H9 (cell line): ENCODE results near the gene PEPD. TPM values are rescaled to one million over a fixed set of nuclear protein-coding genes. Genes with fewer than 3 reads are reported as not detected.

Experiments
- DNase-seq: peaks from one replicate; pipeline ENCODE4 v3.0.0-alpha.2; 2017
- H2AFZ ChIP-seq: one replicate; pipeline ENCODE4 v1.6.1; 2013; ENCODE audit warnings: mild to moderate bottlenecking, low read length, control low read depth, moderate library complexity
- H2AK5ac ChIP-seq: 2 replicates; pipeline ENCODE4 v1.6.1; 2013; ENCODE audit warnings: low read length, control low read depth, mixed read lengths; ENCODE audit not compliant: insufficient read length
- H2BK120ac ChIP-seq: one replicate; pipeline ENCODE4 v1.6.1; 2013; ENCODE audit warnings: low read depth, mild to moderate bottlenecking, low read length, control low read depth, inconsistent platforms; ENCODE audit not compliant: poor library complexity, severe bottlenecking
- H2BK12ac ChIP-seq: 2 replicates; pipeline ENCODE4 v1.6.1; 2013; ENCODE audit warnings: low read length, control low read depth, mixed read lengths, low read depth; ENCODE audit not compliant: insufficient read length
- H2BK15ac ChIP-seq: 2 replicates; pipeline ENCODE4 v1.6.1; 2013; ENCODE audit warnings: low read depth, low read length, control low read depth
- H2BK20ac ChIP-seq: one replicate; pipeline ENCODE4 v1.6.1; 2013; ENCODE audit warnings: low read depth, mild to moderate bottlenecking, low read length, control low read depth, inconsistent platforms; ENCODE audit not compliant: poor library complexity, severe bottlenecking
- H2BK5ac ChIP-seq: 2 replicates; pipeline ENCODE4 v1.6.1; 2013; ENCODE audit warnings: low read length, control low read depth, mixed read lengths; ENCODE audit not compliant: insufficient read length
- H3K14ac ChIP-seq: 2 replicates; pipeline ENCODE4 v1.6.1; 2013; ENCODE audit warnings: low read length, control low read depth; ENCODE audit not compliant: insufficient read depth
- H3K18ac ChIP-seq: 2 replicates; pipeline ENCODE4 v1.6.1; 2013; ENCODE audit warnings: low read depth, mild to moderate bottlenecking, mixed read lengths, low read length, control low read depth; ENCODE audit not compliant: insufficient read length
- H3K23ac ChIP-seq: 2 replicates; pipeline ENCODE4 v1.6.1; 2013; ENCODE audit warnings: low read length, control low read depth, mixed read lengths, low read depth; ENCODE audit not compliant: insufficient read length
- H3K23me2 ChIP-seq: 2 replicates; pipeline ENCODE4 v1.6.1; 2013; ENCODE audit warnings: low read depth, mild to moderate bottlenecking, mixed read lengths, low read length, control low read depth; ENCODE audit not compliant: insufficient read length, poor library complexity, severe bottlenecking
- H3K27ac ChIP-seq: 2 replicates; pipeline ENCODE4 v1.5.1; 2013; ENCODE audit warnings: low read length, control low read depth, mixed read lengths, low read depth; ENCODE audit not compliant: insufficient read length
- H3K27me3 ChIP-seq: 2 replicates; pipeline ENCODE4 v1.6.1; 2013; ENCODE audit warnings: low read length, control low read depth, inconsistent platforms; ENCODE audit not compliant: insufficient read depth
- H3K4ac ChIP-seq: 2 replicates; pipeline ENCODE4 v1.6.1; 2013; ENCODE audit warnings: low read depth, mild to moderate bottlenecking, control low read depth, inconsistent platforms, low read length, moderate library complexity
- H3K4me1 ChIP-seq: 2 replicates; pipeline ENCODE4 v1.6.1; 2013; ENCODE audit warnings: low read length, control low read depth, inconsistent platforms; ENCODE audit not compliant: insufficient read depth
- H3K4me2 ChIP-seq: 2 replicates; pipeline ENCODE4 v1.6.1; 2013; ENCODE audit warnings: low read length, control low read depth, mixed read lengths; ENCODE audit not compliant: insufficient read length, insufficient read depth
- H3K56ac ChIP-seq: 2 replicates; pipeline ENCODE4 v1.6.1; 2013; ENCODE audit warnings: low read depth, mild to moderate bottlenecking, mixed read lengths, low read length, control low read depth; ENCODE audit not compliant: insufficient read length
- H3K79me1 ChIP-seq: 2 replicates; pipeline ENCODE4 v1.6.1; 2013; ENCODE audit warnings: low read depth, mild to moderate bottlenecking, moderate library complexity, low read length, control low read depth, inconsistent platforms; ENCODE audit not compliant: insufficient read depth, poor library complexity, severe bottlenecking
- H3K79me2 ChIP-seq: 2 replicates; pipeline ENCODE4 v1.6.1; 2013; ENCODE audit warnings: low read length, control low read depth, inconsistent platforms; ENCODE audit not compliant: insufficient read depth
- H3K9ac ChIP-seq: 2 replicates; pipeline ENCODE4 v1.6.1; 2013; ENCODE audit warnings: low read length, control low read depth, mixed read lengths; ENCODE audit not compliant: insufficient read length; ENCODE audit errors: extremely low read depth
- H3K9me3 ChIP-seq: one replicate; pipeline ENCODE4 v1.6.1; 2013; ENCODE audit warnings: low read depth, low read length, inconsistent platforms; ENCODE audit not compliant: control insufficient read depth
- H3T11ph ChIP-seq: one replicate; pipeline ENCODE4 v1.6.1; 2013; ENCODE audit warnings: mild to moderate bottlenecking, low read length, control low read depth, inconsistent platforms
- H4K20me1 ChIP-seq: one replicate; pipeline ENCODE4 v1.6.1; 2013; ENCODE audit not compliant: control insufficient read depth, insufficient read length, insufficient read depth
- H4K5ac ChIP-seq: 2 replicates; pipeline ENCODE4 v1.6.1; 2013; ENCODE audit warnings: low read depth, mild to moderate bottlenecking, mixed read lengths, low read length, control low read depth; ENCODE audit not compliant: insufficient read length
- H4K8ac ChIP-seq: replicated peaks from 2 replicates; pipeline ENCODE4 v1.6.1; 2013; ENCODE audit warnings: low read length, control low read depth, mixed read lengths, low read depth; ENCODE audit not compliant: insufficient read length
- H4K91ac ChIP-seq: 2 replicates; pipeline ENCODE4 v1.6.1; 2013; ENCODE audit warnings: low read depth, mild to moderate bottlenecking, moderate library complexity, mixed read lengths, low read length, control low read depth; ENCODE audit not compliant: insufficient read length
- H3K27ac Mint-ChIP-seq, 3 experiments: 2 replicates in 2 of 3; 3 replicates in 1 of 3; pipeline ENCODE4 v1.8.0; 2020 to 2021; ENCODE audit warnings: mixed read lengths in 3 of 3, mild to moderate bottlenecking in 1 of 3, moderate library complexity in 1 of 3
- H3K27me3 Mint-ChIP-seq: 2 replicates; pipeline ENCODE4 v1.8.0; 2021; ENCODE audit warnings: low read depth, mild to moderate bottlenecking, moderate library complexity, mixed read lengths
- H3K36me3 Mint-ChIP-seq, 3 experiments: 2 replicates in 2 of 3; 3 replicates in 1 of 3; pipeline ENCODE4 v1.8.0; 2020 to 2021; ENCODE audit warnings: low read depth in 3 of 3, mixed read lengths in 3 of 3; ENCODE audit not compliant: insufficient read depth in 1 of 3
- H3K4me1 Mint-ChIP-seq, 2 experiments: 2 replicates each; pipeline ENCODE4 v1.8.0; 2020; ENCODE audit warnings: mixed read lengths in 2 of 2
- H3K4me3 Mint-ChIP-seq, 2 experiments: 2 replicates in 1 of 2; 3 replicates in 1 of 2; pipeline ENCODE4 v1.8.0; 2020 to 2021; ENCODE audit warnings: mild to moderate bottlenecking in 2 of 2, mixed read lengths in 2 of 2, moderate library complexity in 1 of 2
- H3K9me3 Mint-ChIP-seq, 2 experiments: 2 replicates in 1 of 2; 3 replicates in 1 of 2; pipeline ENCODE4 v1.8.0; 2020; ENCODE audit warnings: mild to moderate bottlenecking in 2 of 2, mixed read lengths in 2 of 2, moderate library complexity in 1 of 2
- CTCF ChIP-seq: fragments of 200-600 bp; sonication (generic); conservative IDR thresholded peaks from 3 replicates; pipeline ENCODE4 v1.8.0; 2021; ENCODE audit warnings: antibody characterized with exemption, mild to moderate bottlenecking
- WGBS: extraction: QIAGEN DNeasy Blood & Tissue Kit; methylation state at CpG from one replicate; pipeline ENCODE4 v1.1.7; 2013; ENCODE audit warnings: missing lambda C conversion rate, low lambda C conversion rate, mixed read lengths; ENCODE audit not compliant: insufficient read length; ENCODE audit errors: extremely low coverage; 5-methylcytosine and 5-hydroxymethylcytosine counted together
- total RNA-seq: library from RNA; stranded (reverse); gene quantifications from 2 replicates; pipeline ENCODE4 v1.2.1, GENCODE V29; 2021

Gene PEPD
- total RNA-seq, 1 experiment from 2014 or later: 52.8 TPM

- no peak overlapping the region for H3K27ac Mint-ChIP-seq
- H3K79me1 ChIP-seq: no peaks in the 10 kb centered on the region
- no peak overlapping the region for H3K18ac ChIP-seq
- DNase-seq: no peak
- H3K23me2 ChIP-seq: no peaks in the 10 kb centered on the region
- no peak overlapping the region for H3K27ac ChIP-seq
- no peak overlapping the region for H4K5ac ChIP-seq
- no peaks in the 10 kb centered on the region for H4K20me1 ChIP-seq
- H3K4me2 ChIP-seq: no peak overlapping the region
- peaks cover 0 to 5% of the 10 kb centered on the region in 2 experiments; a peak in 1 of 4 replicates for H3K4me1 Mint-ChIP-seq
- H3K9ac ChIP-seq: no peak overlapping the region
- H4K91ac ChIP-seq: no peak overlapping the region
- H3K23ac ChIP-seq: no peak overlapping the region
- no peak overlapping the region for H2AFZ ChIP-seq
- no peak overlapping the region for H2BK15ac ChIP-seq
- no peak for TF ChIP-seq CTCF
- H2BK20ac ChIP-seq: no peak overlapping the region
- H3K36me3 Mint-ChIP-seq: peaks cover 0 to 6% (median 3%) of the 10 kb centered on the region in 3 experiments; a peak in 4 of 7 replicates
- no peaks in the 10 kb centered on the region for H3K4me1 ChIP-seq
- no peaks in the 10 kb centered on the region for H3K9me3 ChIP-seq
- no peak overlapping the region for H4K8ac ChIP-seq
- no peak overlapping the region for H3K14ac ChIP-seq
- H3K27me3 ChIP-seq: no peaks in the 10 kb centered on the region
- H3K56ac ChIP-seq: no peak overlapping the region
- H2BK5ac ChIP-seq: no peak overlapping the region
- no peak overlapping the region for H2BK12ac ChIP-seq
- no peaks in the 10 kb centered on the region for H3K9me3 Mint-ChIP-seq
- H3K79me2 ChIP-seq: no peaks in the 10 kb centered on the region
- H3T11ph ChIP-seq: no peak overlapping the region
- no peak overlapping the region for H3K4me3 Mint-ChIP-seq
- no peak overlapping the region for H2BK120ac ChIP-seq
- no CpG with 5 or more reads among the region's 13 CpGs for WGBS
- H3K4ac ChIP-seq: no peak overlapping the region
- H3K27me3 Mint-ChIP-seq: no peaks in the 10 kb centered on the region; the same call in 1 of the 2 replicates
- H2AK5ac ChIP-seq: no peak overlapping the region
Measured at GRCh38 chr19:33471111-33471996, 50.2 kb downstream of the PEPD start.
